ENCODE data around the gene CLBA1. TPM values are rescaled to one million over a fixed set of nuclear protein-coding genes. Genes with fewer than 3 reads are reported as not detected.
A peak's percentile ranks its signal among the peaks of the same experiment; 100 is the strongest.

The CLBA1 gene
- total RNA-seq, 1 donor from 2014 or later: 16.2 TPM

GRCh38 chr14:104938436-104938835, 47.2 kb upstream of the CLBA1 start:
- DNase-seq (ENCODE audit: extremely low spot score, unreplicated experiment): no peak
- Mint-ChIP-seq H3K9me3 (no peaks in the 10 kb centered on the region), H3K4me1 (ENCODE audit: unreplicated experiment) (no peaks in the 10 kb centered on the region), H3K27ac (no peak overlapping the region), H3K27me3 (peaks cover 68% of the 10 kb centered on the region), H3K4me3 (no peak overlapping the region), H3K36me3 (no peaks in the 10 kb centered on the region)
- TF ChIP-seq CTCF (conservative IDR thresholded peaks at IDR 0.05): no peak

- TF ChIP-seq CTCF (conservative IDR thresholded peaks at IDR 0.05): no peak
- H3K4me3 Mint-ChIP-seq: no peak overlapping the region
- no peaks in the 10 kb centered on the region for H3K36me3 Mint-ChIP-seq
- H3K27me3 Mint-ChIP-seq: peaks cover 68% of the 10 kb centered on the region
- DNase-seq (ENCODE audit: extremely low spot score, unreplicated experiment): no peak
- no peak overlapping the region for H3K27ac Mint-ChIP-seq
- no peaks in the 10 kb centered on the region for H3K4me1 Mint-ChIP-seq (ENCODE audit: unreplicated experiment)
- H3K9me3 Mint-ChIP-seq: no peaks in the 10 kb centered on the region
These were observed 46.6 kb upstream of the CLBA1 start for GRCh38 chr14:104938960-104939359.

GRCh38 chr14:104939666-104940410, 45.8 kb upstream of the CLBA1 start:
- Mint-ChIP-seq H3K4me1 (ENCODE audit: unreplicated experiment) (no peaks in the 10 kb centered on the region), H3K27ac (no peak overlapping the region), H3K27me3 (peaks cover 60% of the 10 kb centered on the region), H3K9me3 (no peaks in the 10 kb centered on the region), H3K4me3 (no peak overlapping the region), H3K36me3 (no peaks in the 10 kb centered on the region)
- no peak for TF ChIP-seq CTCF (conservative IDR thresholded peaks at IDR 0.05)
- DNase-seq (ENCODE audit: extremely low spot score, unreplicated experiment): peak; percentile 50

- H3K27me3 Mint-ChIP-seq: peaks cover 53% of the 10 kb centered on the region
- no peak overlapping the region for H3K4me3 Mint-ChIP-seq
- no peaks in the 10 kb centered on the region for H3K4me1 Mint-ChIP-seq (ENCODE audit: unreplicated experiment)
- DNase-seq (ENCODE audit: extremely low spot score, unreplicated experiment): no peak
- no peak overlapping the region for H3K27ac Mint-ChIP-seq
- H3K9me3 Mint-ChIP-seq: no peaks in the 10 kb centered on the region
- peak; percentile 21 for TF ChIP-seq CTCF (conservative IDR thresholded peaks at IDR 0.05)
- no peaks in the 10 kb centered on the region for H3K36me3 Mint-ChIP-seq
These were observed 45.0 kb upstream of the CLBA1 start for GRCh38 chr14:104940526-104941150.

GRCh38 chr14:104941508-104942365, 43.9 kb upstream of the CLBA1 start:
- no peaks in the 10 kb centered on the region for H3K4me1 Mint-ChIP-seq (ENCODE audit: unreplicated experiment)
- H3K36me3 Mint-ChIP-seq: no peaks in the 10 kb centered on the region
- peaks cover 44% of the 10 kb centered on the region for H3K27me3 Mint-ChIP-seq
- TF ChIP-seq CTCF (conservative IDR thresholded peaks at IDR 0.05): no peak
- no peak overlapping the region for H3K27ac Mint-ChIP-seq
- H3K9me3 Mint-ChIP-seq: no peaks in the 10 kb centered on the region
- DNase-seq (ENCODE audit: extremely low spot score, unreplicated experiment): no peak
- no peak overlapping the region for H3K4me3 Mint-ChIP-seq
